Measurements from ENCODE around the gene MTA3.

MTA3 gene

DNA sequence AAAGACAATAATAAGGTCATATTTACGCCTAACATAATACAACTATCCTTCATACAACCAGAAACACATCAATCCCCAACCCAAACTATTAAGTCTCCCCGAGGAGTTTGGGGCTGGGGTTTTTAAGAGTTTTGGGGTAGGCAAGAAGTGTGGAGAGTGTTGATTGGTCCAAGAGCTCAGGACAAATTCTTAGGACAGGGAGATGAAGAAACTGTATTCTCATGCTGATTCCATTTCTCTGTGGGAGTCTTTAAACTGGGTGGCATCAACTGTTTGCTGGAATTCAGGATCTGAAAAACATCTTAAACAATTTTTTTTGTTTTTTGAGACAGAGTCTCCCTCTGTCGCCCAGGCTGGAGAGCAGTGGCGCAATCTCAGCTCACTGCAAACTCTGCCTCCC, 25.6 kb upstream of the MTA3 start:
- TF ChIP-seq POLR2A (IDR thresholded peaks at IDR 0.05; ENCODE audit: extremely low read depth, insufficient read length) (no peak), MYC (IDR thresholded peaks at IDR 0.05; ENCODE audit: low read depth, low read length) (no peak)
- TF ChIP-seq, protein P1, sequence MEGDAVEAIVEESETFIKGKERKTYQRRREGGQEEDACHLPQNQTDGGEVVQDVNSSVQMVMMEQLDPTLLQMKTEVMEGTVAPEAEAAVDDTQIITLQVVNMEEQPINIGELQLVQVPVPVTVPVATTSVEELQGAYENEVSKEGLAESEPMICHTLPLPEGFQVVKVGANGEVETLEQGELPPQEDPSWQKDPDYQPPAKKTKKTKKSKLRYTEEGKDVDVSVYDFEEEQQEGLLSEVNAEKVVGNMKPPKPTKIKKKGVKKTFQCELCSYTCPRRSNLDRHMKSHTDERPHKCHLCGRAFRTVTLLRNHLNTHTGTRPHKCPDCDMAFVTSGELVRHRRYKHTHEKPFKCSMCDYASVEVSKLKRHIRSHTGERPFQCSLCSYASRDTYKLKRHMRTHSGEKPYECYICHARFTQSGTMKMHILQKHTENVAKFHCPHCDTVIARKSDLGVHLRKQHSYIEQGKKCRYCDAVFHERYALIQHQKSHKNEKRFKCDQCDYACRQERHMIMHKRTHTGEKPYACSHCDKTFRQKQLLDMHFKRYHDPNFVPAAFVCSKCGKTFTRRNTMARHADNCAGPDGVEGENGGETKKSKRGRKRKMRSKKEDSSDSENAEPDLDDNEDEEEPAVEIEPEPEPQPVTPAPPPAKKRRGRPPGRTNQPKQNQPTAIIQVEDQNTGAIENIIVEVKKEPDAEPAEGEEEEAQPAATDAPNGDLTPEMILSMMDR (IDR thresholded peaks at IDR 0.05; ENCODE audit: low read depth, low read length): no peak
- TF ChIP-seq, protein P2, sequence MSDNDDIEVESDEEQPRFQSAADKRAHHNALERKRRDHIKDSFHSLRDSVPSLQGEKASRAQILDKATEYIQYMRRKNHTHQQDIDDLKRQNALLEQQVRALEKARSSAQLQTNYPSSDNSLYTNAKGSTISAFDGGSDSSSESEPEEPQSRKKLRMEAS (IDR thresholded peaks at IDR 0.05; ENCODE audit: low read depth, low read length): no peak
- H3K4me3 ChIP-seq (ENCODE audit: low read depth, low read length): no peak overlapping the region
- no peak for DNase-seq (ENCODE audit: low read depth)

DNA sequence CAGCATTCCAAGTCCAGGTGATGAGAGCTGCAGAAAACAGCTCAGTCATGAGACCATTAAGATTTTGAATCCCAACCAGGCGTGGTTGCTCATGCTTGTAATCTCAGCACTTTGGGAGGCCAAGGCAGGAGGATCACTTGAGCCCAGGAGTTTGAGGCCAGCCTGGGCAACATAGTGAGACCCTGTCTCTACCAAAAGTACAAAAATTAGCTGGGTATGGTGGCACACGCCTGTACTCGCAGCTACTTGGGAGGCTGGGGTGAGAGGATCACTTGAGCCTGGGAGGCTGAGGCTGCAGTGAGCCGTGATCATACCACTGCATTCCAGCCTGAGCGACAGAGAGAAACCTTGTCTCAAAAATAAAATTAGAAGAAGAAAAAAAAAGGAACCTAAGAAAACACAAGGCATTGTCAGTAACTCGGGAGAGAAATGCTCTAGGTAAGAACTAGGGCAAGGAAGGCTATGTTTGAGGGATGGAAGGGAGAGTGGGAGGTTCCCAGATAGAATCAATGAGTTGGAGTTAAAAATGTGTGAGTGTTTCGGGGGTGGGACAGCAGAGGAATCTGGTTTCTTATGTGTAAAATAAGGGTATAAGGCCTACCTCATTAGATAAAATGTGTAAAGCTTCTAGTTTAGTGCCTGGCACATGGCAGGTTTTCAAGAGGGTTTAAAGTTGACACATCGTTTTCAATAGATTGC, 23.3 kb upstream of the MTA3 start:
- H3K4me3 ChIP-seq (ENCODE audit: low read depth, low read length): no peak overlapping the region
- no peak for DNase-seq (ENCODE audit: low read depth)
- TF ChIP-seq MYC (IDR thresholded peaks at IDR 0.05; ENCODE audit: low read depth, low read length) (no peak), POLR2A (IDR thresholded peaks at IDR 0.05; ENCODE audit: extremely low read depth, insufficient read length) (no peak)
- TF ChIP-seq, protein P2 (IDR thresholded peaks at IDR 0.05; ENCODE audit: low read depth, low read length): no peak
- TF ChIP-seq, protein P1 (IDR thresholded peaks at IDR 0.05; ENCODE audit: low read depth, low read length): no peak

DNA sequence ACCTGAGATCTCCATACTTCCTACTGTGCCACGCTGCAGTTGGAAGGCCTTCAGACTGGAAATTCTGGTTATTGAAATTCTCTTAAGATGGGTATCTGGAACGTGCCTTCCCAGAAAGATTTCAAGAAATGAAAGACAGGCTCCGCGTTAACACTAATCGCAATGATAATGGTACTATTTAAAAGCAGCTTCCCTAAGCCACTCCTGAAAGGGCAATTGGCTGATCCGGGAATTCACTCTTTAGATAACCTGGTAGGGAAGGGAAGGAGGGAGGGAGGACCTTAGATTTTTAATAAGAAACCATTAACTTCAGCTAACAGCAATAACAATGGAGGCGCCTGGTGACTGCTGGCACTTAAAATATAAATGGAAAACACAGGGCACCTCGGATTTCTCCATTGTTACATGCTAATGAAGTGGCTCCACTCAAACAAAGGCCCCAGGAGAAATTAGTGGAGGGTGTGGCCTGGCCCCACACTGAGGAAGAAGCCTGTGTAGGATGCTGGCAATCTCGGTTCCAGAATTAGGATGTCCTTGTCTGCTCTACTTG, 22.5 kb upstream of the MTA3 start:
- no peak for DNase-seq (ENCODE audit: low read depth)
- TF ChIP-seq POLR2A (IDR thresholded peaks at IDR 0.05; ENCODE audit: extremely low read depth, insufficient read length) (no peak), MYC (IDR thresholded peaks at IDR 0.05; ENCODE audit: low read depth, low read length) (no peak)
- TF ChIP-seq, protein P2 (IDR thresholded peaks at IDR 0.05; ENCODE audit: low read depth, low read length): no peak
- TF ChIP-seq, protein P1 (IDR thresholded peaks at IDR 0.05; ENCODE audit: low read depth, low read length): no peak
- H3K4me3 ChIP-seq (ENCODE audit: low read depth, low read length): no peak overlapping the region

DNA sequence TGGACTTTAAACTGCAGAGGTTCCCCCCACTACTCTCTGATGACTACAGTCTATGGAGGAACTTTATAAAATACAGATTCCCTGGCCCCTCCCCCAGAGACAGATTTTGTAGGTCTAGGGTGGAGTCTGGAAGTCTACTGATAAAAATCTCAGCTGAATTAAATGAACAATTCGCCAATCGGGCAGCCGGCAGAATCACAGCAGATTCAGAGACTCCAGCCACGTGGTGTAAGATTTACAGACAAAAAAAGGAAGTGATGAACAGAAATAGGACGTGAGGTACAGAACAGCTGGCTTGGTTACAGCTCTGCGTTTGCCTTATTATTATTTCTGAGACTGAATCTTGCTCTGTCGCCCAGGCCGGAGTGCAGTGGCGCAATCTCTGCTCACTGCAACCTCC, 21.4 kb upstream of the MTA3 start:
- no peak overlapping the region for H3K4me3 ChIP-seq (ENCODE audit: low read depth, low read length)
- peak; percentile 84 for TF ChIP-seq MYC (IDR thresholded peaks at IDR 0.05; ENCODE audit: low read depth, low read length)
- TF ChIP-seq, protein P2 (IDR thresholded peaks at IDR 0.05; ENCODE audit: low read depth, low read length): peak; percentile 88
- no peak for TF ChIP-seq POLR2A (IDR thresholded peaks at IDR 0.05; ENCODE audit: extremely low read depth, insufficient read length)
- peak; percentile 57 for DNase-seq (ENCODE audit: low read depth)

DNA sequence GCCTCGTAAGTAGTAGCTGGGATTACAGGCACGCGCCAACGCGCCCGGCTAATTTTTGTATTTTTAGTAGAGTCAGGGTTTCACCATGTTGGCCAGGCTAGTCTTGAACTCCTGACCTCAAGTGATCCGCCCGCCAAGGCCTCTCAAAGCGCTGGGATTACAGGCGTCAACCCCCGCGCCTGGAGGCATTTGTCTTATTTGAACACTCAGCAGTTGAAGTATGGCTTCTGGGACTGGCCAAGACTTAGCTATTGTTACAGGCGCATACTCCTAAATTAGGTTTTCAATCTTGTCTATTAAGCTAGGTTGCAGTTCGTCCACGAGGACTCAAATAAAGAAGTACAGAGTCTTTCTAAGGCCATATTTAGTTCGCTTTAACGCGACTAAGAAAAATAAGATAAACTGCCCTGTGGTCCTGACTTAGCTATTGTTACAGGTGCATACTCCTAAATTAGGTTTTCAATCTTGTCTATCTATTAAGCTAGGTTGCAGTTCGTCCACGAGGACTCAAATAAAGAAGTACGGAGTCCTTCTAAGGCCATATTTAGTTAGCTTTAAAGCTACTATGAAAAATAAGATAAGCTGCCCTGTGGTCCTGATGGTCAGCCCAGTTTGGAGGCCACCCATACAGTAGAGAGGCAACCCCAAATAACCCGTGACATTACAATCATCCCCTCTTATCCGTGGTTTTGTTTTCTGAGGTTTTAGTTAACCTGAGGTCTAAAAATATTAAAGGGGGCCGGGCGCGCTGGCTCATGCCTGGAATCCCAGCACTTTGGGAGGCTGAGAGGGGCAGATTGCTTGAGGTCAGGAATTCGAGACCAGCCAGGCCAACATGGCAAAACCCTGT, 20.8 kb upstream of the MTA3 start:
- DNase-seq (ENCODE audit: low read depth): no peak
- TF ChIP-seq, protein P1 (IDR thresholded peaks at IDR 0.05; ENCODE audit: low read depth, low read length): no peak
- TF ChIP-seq, protein P2 (IDR thresholded peaks at IDR 0.05; ENCODE audit: low read depth, low read length): no peak
- TF ChIP-seq MYC (IDR thresholded peaks at IDR 0.05; ENCODE audit: low read depth, low read length): no peak
- TF ChIP-seq POLR2A (IDR thresholded peaks at IDR 0.05; ENCODE audit: extremely low read depth, insufficient read length): no peak
- no peak overlapping the region for H3K4me3 ChIP-seq (ENCODE audit: low read depth, low read length)

All from NB4 (cell line).